WTC11 (cell line): ENCODE results near the gene SNHG17.

Source experiments
- CREB1 ChIP-seq: sonication (generic); formaldehyde crosslinking; IDR thresholded peaks from 2 replicates; pipeline ENCODE4 v1.8.0; 2023; ENCODE audit warnings: mild to moderate bottlenecking, missing genetic modification reagents
- HMGA2 ChIP-seq: fragments of 250-450 bp; sonication (Bioruptor Pico); IDR thresholded peaks from 2 replicates; pipeline ENCODE4 v1.4.0; 2021; ENCODE audit warnings: mild to moderate bottlenecking, moderate library complexity

DNA sequence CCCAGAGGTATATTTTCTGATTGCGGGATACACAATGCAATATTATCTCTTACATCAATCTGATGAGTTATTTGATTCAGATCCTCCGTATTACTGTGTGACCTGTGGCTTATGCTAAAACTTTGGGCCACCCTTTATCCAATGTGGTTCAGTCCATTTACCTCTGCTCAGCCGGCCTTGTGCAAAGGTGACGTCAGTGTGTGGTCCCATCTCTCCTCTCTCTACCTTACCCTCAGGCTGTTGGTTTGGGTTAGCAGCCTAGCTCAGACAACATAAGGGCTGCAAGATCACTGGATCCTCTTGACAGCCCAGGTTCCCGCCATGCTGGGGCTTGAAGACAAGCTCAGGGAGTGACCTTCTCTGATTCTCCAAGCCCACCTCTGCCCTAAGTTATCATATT lies 33.0 kb downstream of the SNHG17 start:
- no peak for TF ChIP-seq HMGA2 (CRISPR knock-in tag)
- no peak for TF ChIP-seq CREB1 (CRISPR knock-in tag)
